ENCODE results near the gene ZSCAN10.

The ZSCAN10 gene

GRCh38 chr16:3049921-3050481 is 49.1 kb downstream of the ZSCAN10 start:
- no peak for DNase-seq (ENCODE audit: low read depth in 2 of 2, low spot score in 1 of 2)

GRCh38 chr16:3047387-3047720 is 51.7 kb downstream of the ZSCAN10 start:
- DNase-seq (ENCODE audit: low read depth in 2 of 2, low spot score in 1 of 2): no peak

DNA sequence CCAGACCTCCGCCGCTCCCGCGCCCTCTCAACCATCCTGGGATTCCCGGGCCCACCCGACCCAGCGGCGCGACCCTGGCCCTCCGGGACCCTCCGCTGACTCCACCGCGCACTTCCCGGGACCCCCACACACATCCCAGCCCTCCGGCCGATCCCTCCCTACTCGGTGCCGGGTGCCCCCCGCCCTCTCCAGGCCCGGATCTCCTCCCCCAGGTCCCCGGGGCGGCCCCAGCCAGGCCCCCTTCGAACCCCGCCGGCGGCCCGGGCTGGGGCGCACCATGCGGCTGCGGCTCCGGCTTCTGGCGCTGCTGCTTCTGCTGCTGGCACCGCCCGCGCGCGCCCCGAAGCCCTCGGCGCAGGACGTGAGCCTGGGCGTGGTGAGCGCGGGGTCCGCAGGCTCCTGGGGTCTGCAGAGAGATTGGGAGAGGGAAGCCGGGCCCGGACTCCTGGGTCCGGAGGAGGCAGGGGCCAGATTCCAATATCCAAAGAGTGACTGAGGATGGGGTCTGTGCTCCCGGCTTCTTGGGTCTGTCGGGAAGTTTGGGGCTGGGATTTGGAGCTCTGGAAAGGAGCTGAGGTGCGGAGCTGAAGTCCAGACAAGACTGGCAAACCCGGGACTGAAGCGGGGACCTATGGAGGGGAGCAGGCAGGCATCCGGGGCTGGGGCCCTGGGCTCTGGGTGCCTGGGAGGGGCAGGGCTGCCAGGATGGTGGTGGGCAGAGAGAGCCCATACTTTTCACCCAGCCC is 52.3 kb downstream of the ZSCAN10 start:
- DNase-seq (ENCODE audit: low read depth in 2 of 2, low spot score in 1 of 2): no peak

DNA sequence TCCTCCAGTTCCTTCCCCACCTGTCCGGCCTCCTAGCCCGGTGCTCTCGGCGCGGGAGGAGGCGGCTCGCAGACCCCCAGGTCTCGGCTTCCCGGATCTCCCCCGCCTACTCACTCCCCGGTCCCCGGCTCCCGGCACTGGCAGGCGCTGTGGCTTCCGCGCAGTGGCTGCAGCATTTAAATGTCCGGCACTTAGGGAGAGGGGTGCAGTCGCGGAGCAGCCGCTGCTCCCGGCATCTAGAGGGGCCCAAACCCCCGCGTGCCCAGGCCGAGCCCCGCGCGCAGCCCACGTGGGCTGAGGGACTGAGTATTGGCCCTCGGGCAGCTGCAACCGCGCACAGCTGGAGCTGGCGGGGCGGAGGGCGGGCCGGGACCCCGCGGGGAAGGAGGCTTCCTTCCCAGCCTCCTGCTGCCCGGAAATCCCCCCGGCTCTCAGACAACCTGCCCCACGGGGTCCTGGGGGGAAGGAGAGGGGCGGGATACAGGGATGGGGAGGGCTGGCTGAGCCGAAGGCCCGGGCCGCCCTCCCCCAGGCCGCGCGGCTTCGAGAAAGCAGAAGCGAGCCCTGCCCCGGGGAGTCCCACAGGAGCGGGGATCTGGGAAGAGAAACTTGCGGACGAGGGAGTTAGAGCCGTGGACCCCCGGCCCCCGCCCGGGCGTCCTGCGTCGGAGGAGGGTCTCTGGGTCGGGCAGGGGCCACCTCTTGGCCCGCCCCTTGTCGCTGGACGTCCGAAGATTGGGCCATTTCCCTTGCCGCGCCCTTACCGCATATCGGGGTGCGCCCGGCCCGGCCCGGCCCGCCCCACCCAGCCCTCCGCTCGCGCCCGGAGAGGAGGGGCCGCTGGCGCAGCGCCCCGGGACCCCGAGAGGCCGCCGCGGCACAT is 53.1 kb downstream of the ZSCAN10 start, which contains the start of gene MMP25:
TSS of gene MMP25 (plus strand) at position 804 of the 883 bp plus-strand sequence. CDS start 357 bp downstream, outside the sequence.
- no peak for DNase-seq (ENCODE audit: low read depth in 2 of 2, low spot score in 1 of 2)

DNA sequence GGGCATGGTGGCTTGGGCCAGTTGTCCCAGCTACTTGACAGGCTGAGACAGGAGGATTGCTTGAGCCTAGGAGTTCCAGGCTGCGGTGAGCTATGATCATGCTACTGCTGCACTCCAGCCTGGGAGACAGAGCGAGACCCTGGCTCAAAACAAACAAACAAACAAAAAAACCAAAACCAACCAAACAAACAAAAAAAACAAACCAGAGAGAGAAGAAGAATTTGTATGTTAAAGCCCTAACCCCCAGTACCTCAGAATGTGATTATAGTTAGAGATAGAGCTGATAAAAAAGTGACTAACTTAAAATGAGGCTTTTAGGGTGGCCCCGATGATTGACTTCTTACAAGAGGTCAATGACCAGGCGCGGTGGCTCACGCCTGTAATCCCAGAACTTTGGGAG is 54.4 kb downstream of the ZSCAN10 start:
- DNase-seq (ENCODE audit: low read depth in 2 of 2, low spot score in 1 of 2): no peak

- no peak for DNase-seq (ENCODE audit: low read depth in 2 of 2, low spot score in 1 of 2)
These were observed 56.7 kb downstream of the ZSCAN10 start for GRCh38 chr16:3042376-3042775.

GRCh38 chr16:3038896-3039295 is 60.2 kb downstream of the ZSCAN10 start:
- no peak for DNase-seq (ENCODE audit: low read depth in 2 of 2, low spot score in 1 of 2)
